ENCODE data around the gene TCAF2.
"Not testable (repeated sequence)": the region's sequence is repeated elsewhere in the genome, so short reads cannot be mapped to it uniquely, and the experiment has no call there.

The TCAF2 gene

GRCh38 chr7:143620646-143621045 is at the start of gene TCAF2:
Gene TCAF2 (plus strand): TSS chr7:143620974.
- intact Hi-C loops (cut with DNase I), result not testable (repeated sequence)
- peak in 19 of 42 donors; percentile 46 to 87 (median 70) for DNase-seq

DNA sequence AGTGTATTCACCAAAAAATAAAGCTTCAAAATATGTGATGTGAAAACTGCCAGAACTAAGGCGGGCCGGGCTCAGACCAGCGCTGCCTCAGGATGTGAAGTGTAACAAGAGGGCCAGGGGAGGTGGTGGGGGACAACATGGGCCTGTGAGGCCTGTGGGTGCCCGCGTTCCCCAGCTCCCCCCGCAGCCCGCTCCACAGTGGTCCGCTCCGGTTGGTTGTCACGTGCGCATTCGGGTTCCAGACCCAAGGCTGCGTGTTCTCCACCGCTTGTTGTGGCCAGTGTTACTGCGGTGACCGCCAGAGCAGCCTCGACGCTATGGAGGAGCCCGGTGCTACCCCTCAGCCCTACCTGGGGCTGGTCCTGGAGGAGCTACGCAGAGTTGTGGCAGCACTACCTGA is 49.3 kb upstream of the TCAF2 start, which contains the start of gene CTAGE15:
Gene CTAGE15, plus strand, starts transcription at position 301 of the 400 bp plus-strand sequence. Its CDS starts 17 bp downstream, at position 318.
- DNase-seq; intact Hi-C loops (cut with DNase I): not testable (repeated sequence)

GRCh38 chr7:143588183-143588582 is 32.6 kb upstream of the TCAF2 start:
- intact Hi-C loops (cut with DNase I); DNase-seq: not testable (repeated sequence)

GRCh38 chr7:143589897-143590296 is 30.9 kb upstream of the TCAF2 start:
- DNase-seq; intact Hi-C loops (cut with DNase I): not testable (repeated sequence)

GRCh38 chr7:143598086-143598485 is 22.7 kb upstream of the TCAF2 start:
- DNase-seq, result peak in 6 of 42 donors; percentile 4 to 20 (median 9)

GRCh38 chr7:143603549-143603948 is 17.2 kb upstream of the TCAF2 start:
- intact Hi-C loops (cut with DNase I), result not testable (repeated sequence)

More at GRCh38 chr7:143598086-143598485, 22.7 kb upstream of the TCAF2 start:
- intact Hi-C loops (cut with DNase I), result not testable (repeated sequence)

DNA sequence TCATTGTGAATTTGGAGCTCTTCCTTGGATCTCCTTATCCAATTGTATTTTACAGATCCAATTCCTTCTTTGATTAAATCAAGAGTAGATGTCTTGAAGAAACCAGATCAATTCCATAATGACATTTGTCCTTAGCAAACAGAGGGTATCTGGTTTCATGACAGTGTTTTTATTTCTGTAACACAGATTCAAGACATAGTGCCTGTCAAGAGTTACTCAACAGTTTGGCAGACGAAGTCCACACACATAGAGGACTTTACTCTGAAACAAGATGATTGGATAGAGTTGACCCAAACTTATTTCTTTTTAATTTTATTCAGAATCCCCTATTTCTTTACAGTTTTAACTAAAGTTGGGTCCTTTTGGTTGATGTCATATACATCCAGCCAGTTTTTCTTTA is 14.7 kb upstream of the TCAF2 start:
- DNase-seq; intact Hi-C loops (cut with DNase I): not testable (repeated sequence)

More at GRCh38 chr7:143603549-143603948, 17.2 kb upstream of the TCAF2 start:
- DNase-seq, result not testable (repeated sequence)

- intact Hi-C loops (cut with DNase I); DNase-seq: not testable (repeated sequence)
Observed at GRCh38 chr7:143615545-143615944, 5.2 kb upstream of the TCAF2 start.

GRCh38 chr7:143617204-143617603 is 3.6 kb upstream of the TCAF2 start:
- intact Hi-C loops (cut with DNase I); DNase-seq: not testable (repeated sequence)

GRCh38 chr7:143620058-143620457 is 716 bp upstream of the TCAF2 start:
- DNase-seq, result peak in 10 of 42 donors; percentile 37 to 85 (median 68)

GRCh38 chr7:143621175-143621574 is 401 bp downstream of the TCAF2 start:
- DNase-seq; intact Hi-C loops (cut with DNase I): not testable (repeated sequence)

More at GRCh38 chr7:143620058-143620457, 716 bp upstream of the TCAF2 start:
- intact Hi-C loops (cut with DNase I), result not testable (repeated sequence)

DNA sequence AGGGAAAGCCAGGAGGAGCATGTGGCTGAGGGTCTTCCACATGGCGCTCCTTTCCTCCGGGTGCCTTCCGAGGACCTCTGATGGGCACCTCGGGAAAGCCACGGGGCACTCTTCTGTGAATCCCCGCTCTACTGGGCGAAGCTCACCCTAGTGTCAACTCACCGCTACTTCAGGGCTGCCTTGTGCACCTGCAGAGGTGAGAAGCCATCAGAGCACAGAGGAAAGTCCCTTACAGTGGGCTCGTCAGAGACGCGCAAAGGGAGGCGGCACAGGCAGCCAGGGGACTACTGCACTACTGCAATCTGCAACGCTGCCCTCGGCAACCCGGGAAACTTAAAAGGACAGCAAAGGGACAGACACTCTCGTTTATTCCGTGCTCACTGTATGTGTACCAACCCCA is 1.4 kb downstream of the TCAF2 start:
- intact Hi-C loops (cut with DNase I); DNase-seq: not testable (repeated sequence)

DNA sequence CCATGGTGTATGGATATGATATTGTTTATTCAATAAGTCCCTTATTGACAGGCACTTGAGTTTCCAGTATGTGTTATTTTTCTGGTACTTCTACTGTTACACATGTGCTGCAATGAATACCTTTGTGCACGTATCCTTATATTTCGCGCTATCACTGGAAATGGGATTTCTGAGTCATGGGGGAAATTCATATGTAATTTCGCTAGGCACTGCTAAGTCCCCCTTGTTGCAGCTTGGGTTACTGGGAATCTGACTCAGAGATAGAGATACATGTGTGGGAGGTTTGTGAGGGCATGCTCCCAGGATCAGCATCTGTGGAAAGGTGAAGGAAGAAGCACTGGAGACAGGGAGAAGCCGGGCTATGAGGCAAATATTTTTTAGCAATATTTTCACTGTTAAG is 9.9 kb downstream of the TCAF2 start:
- DNase-seq; intact Hi-C loops (cut with DNase I): not testable (repeated sequence)

GRCh38 chr7:143632506-143632905 is 11.7 kb downstream of the TCAF2 start:
- intact Hi-C loops (cut with DNase I); DNase-seq: not testable (repeated sequence)

DNA sequence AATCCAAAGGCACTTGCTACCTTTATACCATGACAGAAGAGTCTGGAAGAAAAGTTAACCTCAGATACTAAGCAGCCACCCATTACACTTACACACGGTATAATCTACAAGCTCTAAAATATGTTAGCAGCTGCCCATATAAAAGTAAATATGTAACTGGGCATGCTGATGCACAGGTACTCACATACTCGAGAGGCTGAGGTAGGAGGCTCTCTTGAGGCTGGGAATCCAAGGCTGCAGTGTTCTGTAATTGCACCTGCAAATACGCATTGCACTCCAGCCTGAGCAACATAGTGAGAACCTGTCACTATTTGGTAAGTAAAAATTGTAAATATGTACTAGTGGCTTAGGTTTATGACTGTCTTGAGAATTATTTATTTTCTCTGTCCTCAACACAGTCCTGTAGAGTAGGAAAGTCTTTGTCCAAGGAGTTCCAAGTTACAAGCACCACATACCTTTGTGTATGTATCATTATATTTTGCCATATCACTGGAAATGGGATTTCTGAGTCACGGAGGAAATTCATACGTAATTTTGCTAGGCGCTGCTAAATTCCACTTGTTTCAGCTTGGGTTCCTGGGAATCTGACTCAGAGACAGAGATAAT is 12.3 kb downstream of the TCAF2 start:
- intact Hi-C loops (cut with DNase I), result not testable (repeated sequence)

DNA sequence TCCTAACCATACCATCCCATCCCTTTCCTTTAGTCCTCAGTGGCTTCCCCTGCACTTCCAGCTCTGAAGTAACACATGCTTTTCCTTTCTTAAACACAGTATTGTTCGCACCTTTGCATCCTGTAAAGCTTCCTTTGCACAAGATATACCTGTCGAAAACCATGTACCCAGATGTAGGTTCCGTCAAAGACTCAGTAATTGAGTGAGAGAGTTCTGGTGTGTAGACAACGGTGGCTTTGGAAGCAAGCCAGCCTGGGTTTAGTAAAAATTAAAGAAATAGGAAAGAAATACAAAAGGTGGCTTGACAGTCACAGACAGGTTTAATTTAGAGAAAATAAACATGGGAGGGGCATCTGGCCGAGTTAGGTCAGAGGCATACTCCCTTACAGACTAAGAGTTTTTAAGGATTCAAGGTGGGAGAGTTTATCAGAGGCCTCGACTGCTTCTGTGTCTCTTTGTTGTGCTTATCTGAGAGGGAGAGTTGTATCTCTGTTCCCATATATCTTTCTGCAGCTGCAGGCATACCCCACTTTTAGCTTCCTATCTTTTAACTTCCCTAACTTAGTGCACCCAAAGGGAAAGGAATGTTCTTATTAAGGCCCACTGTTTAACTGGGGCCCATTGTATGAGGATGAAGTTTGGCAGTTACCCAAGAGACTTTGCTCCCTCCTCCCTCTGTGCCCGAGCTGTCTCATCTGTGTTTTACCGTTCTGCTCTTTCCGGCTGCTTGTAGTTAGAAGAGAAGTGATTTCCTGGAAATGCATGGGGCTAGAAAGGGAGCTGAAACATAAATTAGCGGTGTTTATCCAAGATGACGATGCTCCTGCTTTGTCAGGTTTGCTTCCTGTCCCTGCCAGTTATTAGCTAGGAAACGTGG is 14.8 kb downstream of the TCAF2 start:
- intact Hi-C loops (cut with DNase I), result not testable (repeated sequence)

More for the DNA sequence above, 12.3 kb downstream of the TCAF2 start:
- DNase-seq, result not testable (repeated sequence)

DNA sequence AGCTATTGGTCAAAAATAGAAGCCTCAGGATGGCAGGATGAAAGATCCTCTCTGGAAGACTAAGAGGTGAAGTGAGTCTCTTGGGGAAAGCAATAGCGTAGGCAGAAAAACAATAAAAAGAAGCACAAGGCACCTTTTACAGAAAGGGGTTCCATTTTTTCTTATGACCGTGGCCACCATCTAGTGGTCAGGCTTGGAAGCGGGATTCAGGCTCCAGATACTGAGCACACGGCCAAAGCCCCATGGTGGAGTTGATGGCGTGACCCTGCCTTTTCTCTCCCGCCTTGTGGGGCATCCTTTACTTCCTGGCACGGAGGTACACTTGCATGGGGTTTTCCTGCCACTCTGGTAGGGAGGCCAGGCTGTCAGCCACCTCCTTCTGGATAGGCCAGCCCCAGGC is 18.6 kb downstream of the TCAF2 start:
- DNase-seq; intact Hi-C loops (cut with DNase I): not testable (repeated sequence)

More for the DNA sequence above, 14.8 kb downstream of the TCAF2 start:
- not testable (repeated sequence) for DNase-seq

DNA sequence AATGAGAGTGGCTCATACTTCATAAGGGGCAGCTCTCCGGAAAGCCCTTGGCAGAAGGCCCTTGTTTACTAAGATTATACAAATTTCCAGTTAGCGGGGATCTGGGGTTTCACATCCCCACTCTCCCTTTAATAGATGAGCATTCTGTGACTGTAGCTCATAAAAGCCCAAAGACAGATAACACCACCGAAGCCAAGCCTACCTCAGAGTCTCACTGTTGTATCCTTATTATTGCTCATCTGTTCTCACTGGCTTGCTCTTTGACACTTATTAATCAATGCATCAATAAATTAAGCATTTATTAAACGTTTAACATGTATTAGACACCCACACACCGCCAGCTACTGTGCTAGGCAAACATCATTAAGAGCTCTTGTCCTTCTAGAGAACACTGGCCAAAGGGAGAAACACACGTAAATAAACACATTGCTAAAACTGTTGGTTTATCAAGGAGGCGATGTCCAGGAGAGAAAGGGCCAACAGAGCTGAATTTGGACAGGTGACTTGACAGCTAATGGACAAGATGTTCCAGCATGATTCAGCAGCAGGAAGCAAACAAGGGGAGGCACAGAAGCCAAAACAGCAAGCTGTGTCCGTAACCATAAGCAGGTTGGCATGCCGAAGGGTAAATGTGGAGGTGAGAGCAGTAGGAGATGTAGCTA is 19.9 kb downstream of the TCAF2 start:
- intact Hi-C loops (cut with DNase I); DNase-seq: not testable (repeated sequence)

GRCh38 chr7:143646598-143646997 is 25.8 kb downstream of the TCAF2 start:
- intact Hi-C loops (cut with DNase I); DNase-seq: not testable (repeated sequence)
